T-helper 2 cell treated with Interferon-gamma antibody and Interleukin-4, amounts not matched to agents 100 ng/mL and 5 ng/mL, for 36 hours (primary cell): ENCODE results near the gene PLA2G4D. TPM values are rescaled to one million over a fixed set of nuclear protein-coding genes. Genes with fewer than 3 reads are reported as not detected.

ENCODE experiments used
- intact Hi-C: fragments of 100-400 bp; cut with micrococcal nuclease; formaldehyde crosslinking; loops from one replicate; pipeline ENCODE4 v1.15.1; 2023
- total RNA-seq: library from RNA; stranded (reverse); gene quantifications from 2 replicates; pipeline ENCODE4 v1.2.3, GENCODE V29; 2022

PLA2G4D gene
- total RNA-seq, 1 donor from 2014 or later: not detected

- intact Hi-C loops: loop anchor here (5.0 kb wide), 1 partner anchor 63 kb away; no protein-coding TSS in a partner anchor
These were observed 36.1 kb upstream of the PLA2G4D start for GRCh38 chr15:42130246-42130986.

DNA sequence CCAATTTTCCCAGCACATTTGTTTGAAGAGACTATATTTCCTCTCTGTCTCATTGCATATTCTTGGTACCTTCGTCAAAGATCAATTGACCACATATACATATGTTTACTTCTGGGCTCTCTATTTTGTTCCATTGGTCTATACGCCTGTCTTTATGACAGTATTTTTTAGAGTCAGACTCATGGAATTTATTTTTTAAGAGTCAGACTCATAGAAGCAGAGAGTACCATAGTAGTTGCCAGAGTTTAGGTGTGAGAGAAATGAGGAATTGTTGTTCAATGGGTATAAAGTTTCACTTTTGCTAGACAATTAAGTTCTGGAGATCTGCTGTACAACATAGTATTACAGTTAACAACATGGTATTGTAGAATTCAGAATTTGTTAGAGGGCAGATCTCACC, 35.0 kb upstream of the PLA2G4D start:
- intact Hi-C loops: no loop called here

DNA sequence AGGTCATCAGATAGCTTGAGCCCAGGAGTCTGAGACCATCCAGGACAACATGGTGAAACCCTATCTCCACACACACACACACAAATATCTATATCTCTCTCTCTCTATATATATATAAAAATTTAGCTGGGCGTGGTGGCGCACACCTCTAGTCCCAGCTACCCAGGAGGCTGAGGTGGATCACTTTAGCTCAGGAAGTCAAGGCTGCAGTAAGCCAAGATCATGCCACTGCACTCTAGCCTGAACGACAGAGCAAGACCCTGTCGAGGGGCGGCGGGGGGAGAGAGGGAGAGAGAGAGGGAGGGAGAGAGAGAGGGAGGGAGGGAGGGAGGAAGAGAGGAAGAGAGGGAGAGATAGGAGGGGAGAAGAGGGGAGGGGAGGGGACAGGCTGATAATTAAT, 34.1 kb upstream of the PLA2G4D start:
- intact Hi-C loops: no loop called here

DNA sequence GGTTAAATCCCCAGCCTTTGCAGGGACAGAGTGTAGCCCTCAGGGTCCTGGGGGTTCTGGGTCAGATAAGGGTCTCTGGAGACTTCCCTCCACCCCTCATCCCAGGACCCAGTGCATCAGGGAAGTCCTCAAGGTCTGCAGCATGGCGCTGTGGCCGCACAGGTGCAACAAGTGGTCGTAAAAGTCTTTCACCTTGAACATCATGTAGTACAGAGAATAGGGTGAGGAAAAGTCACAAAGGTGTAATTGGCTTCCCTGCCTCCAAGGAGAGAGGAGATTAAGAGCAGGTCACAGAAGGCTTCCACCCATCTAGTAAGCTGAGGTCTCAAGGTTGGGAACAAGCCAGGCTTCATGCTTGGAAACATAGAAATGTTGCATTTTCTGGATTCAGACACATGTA, 29.2 kb upstream of the PLA2G4D start:
- intact Hi-C loops: no loop called here

DNA sequence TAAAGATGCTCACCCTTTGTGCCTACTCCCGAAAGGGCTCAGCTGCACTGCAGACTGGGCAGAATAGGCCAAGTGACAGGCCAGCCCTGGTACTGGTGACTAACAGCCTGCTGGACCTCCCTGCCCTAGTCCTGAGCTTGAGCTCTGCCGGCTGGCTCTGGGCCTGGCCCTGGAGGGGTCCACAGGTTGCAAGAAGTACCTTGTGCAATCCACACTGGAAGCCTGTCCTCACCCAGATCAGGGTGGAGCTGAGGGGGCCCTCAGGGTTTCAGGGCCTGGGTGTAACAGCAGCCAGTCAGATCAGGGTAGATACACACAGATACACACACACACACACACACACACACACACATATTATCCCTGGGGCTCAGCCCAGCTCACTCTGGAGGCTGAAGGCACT, 27.3 kb upstream of the PLA2G4D start:
- intact Hi-C loops: no loop called here

DNA sequence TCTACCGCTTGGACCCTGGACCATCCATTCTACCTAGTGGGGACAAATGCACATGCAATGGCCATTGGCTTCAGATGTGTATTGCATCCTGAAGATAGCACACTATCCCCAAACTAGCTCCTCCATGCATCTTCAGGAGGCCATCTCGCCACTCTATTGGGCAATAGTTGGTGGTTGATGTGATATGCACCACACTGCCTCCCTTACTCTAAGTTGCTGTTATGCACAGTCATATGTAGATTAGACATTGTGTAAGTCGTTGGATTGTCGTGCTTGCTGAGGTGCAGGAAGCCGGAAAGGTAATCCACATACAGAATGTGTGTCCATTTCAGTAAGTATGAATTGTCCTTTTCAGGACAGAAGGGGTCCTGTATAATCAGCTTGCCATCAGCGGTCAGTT, 26.7 kb upstream of the PLA2G4D start:
- intact Hi-C loops: no loop called here

- intact Hi-C loops: no loop called here
These were observed 25.9 kb upstream of the PLA2G4D start for GRCh38 chr15:42120285-42120684.

DNA sequence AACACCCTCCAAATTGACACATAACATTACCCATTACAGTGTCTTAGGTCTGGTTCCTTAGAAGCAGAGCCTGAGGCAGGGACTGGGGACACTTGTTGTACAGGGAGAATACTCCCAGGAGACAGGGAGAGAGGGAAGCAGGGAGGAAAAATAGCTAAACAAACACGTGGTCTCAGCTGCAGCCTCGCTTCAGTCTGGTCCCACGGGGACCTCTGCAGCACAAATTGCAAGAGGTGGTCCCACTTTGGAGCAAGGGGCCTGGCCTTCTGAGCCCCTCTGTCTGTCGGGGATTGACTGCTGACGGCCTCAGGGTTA, 25.0 kb upstream of the PLA2G4D start:
- intact Hi-C loops: no loop called here

DNA sequence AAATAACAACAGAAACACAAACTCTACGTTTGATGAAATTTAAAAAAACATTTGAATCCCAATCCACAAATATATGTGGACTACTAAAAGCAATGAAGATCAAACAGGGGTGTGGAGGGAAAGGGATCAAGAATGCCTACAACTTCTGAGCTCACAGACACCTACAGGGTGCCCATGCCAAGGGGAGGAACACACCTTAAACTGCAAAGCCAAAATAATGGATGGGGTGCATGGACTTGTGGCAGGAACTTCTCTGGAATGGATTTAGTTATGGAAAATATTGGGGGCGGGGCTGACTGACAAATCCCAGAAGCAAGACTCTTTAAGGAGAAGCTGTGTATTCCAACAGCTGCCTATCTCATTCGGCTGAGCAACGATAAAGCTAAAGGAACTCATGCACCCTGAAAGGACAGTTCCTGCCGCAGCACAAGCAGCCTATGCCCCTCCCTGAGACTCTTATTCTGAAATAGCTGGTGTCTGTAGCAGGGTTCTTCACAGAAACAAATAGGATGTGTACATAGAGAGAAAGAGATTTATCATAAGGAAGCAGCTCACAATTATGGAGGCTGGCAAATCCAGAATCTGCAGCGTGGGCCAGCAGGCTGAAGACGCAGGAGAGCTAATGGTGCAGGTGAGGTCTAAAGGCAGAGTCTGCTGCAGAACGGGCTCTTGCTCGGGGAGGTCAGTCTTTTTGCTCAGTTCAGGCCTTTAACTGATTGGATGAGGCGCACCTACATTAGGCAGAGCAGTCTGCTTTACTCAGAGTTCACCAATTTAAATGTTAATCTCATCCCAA, 24.5 kb upstream of the PLA2G4D start:
- intact Hi-C loops: no loop called here

DNA sequence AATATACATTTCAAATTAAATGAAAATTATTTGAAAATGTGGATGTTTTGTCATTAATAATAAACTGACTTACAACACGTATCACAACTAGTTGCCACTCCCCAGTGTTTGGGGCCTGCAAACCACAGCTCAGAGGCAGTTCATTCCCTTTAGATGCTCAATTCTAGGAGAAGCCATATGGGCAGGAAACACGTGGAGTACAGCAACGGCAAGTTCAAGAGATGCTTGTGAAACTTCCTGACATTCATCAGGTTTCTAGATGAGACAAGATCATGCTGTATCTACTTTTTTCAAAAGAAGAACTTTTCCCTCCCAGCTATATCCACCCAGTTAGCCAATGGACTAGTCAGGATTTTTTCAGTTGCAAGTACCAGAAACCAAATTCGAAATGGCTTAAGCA, 17.6 kb upstream of the PLA2G4D start:
- intact Hi-C loops: no loop called here

- intact Hi-C loops: no loop called here
These were observed 16.0 kb upstream of the PLA2G4D start for GRCh38 chr15:42110367-42110766.

- intact Hi-C loops: no loop called here
These were observed 14.4 kb upstream of the PLA2G4D start for GRCh38 chr15:42108806-42109205.

DNA sequence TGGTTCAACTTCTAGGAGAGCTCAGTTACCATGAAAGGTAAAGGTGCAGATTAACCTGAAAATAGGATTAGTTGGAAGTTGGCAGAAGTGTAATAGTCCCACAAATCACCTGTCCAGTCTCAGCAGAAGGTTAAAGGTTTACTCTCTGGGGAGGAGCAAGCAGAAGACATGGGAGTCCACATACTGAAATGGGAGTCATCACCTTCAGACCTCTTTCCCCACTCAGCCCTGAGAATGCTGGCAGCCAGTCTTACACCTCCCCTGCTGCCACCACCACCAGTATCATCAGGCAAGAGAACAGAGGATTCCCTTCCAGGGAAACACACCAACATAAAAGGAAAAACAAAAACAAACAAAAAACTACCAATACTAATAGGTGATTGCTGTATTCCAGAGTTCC, 13.8 kb upstream of the PLA2G4D start:
- intact Hi-C loops: no loop called here

DNA sequence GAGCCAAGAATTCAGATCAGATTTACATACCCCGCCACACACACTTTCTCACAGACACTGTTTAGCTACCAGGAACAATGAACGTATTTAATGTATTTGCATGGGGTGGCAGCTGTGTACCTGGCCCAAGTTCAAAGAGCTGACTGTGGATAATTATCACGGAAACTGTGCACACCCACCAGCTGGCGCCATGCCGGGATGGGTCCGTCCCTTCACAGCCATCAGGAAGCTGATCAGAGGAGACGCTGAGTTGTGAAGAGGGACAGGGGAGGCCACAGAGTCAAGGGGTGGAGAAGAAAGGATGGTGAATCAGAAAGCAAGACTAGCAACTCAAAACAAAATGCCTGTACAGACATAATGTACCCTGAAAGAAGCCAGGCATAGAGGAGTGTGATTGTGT, 13.1 kb upstream of the PLA2G4D start:
- intact Hi-C loops: no loop called here

DNA sequence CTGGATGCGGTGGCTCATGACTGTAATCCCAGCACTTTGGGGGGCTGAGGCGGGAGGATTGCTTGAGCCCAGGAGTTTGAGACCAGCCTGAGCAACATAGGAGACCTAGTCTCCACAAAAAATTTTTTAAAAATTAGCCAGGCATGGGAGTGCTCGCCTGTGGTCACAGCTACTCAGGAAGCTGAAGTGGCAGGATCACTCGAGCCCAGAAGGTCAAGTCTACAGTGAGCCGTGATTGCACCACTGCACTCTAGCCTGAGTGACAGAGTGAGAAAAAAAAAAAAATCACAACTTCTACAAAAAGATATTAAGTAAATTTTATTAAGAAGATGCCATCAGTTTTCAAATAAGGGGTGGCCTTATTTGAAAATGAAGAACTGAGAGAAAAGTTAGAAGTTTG, 11.9 kb upstream of the PLA2G4D start:
- intact Hi-C loops: no loop called here

DNA sequence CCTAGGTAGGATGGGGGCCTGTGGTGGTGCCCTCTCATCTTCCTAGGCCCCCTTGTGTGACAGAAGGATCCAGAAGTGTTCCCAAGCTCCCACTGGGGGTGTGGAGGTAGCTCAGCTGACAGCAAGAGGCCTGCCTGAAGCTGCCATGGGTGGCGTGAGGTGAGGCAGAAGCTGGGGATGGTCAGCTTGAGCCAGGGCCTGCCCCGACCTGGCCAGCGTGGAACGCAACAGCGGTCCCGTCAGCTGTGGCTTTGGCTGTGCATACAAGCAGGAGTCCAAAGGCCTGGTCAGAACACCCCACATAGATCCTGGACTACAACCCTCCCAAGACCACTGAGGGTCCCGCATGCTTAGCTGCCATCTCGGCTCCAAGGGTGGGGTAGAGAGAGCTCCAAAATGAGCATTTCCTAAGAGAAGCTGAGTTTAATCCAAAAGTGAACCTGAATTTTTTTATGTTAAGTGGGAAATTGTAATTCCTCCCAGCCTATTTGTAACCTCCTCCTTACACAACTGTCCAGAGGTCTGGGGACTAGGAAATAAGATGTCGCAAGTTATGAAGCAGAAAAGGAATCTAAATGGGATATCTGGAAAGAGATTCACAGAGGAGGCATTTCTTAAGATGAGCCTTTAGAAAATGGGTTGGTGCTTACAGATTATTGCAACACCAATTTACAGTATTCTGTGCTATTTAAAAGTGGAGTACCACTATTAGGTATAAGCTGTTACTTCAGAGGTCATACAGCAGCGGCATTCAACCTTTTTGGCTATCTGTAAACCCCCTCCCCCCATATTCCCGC, 9.9 kb upstream of the PLA2G4D start:
- intact Hi-C loops: no loop called here

- intact Hi-C loops: no loop called here
These were observed 8.4 kb upstream of the PLA2G4D start for GRCh38 chr15:42102646-42103235.

- intact Hi-C loops: no loop called here
These were observed 7.5 kb upstream of the PLA2G4D start for GRCh38 chr15:42101861-42102260.

DNA sequence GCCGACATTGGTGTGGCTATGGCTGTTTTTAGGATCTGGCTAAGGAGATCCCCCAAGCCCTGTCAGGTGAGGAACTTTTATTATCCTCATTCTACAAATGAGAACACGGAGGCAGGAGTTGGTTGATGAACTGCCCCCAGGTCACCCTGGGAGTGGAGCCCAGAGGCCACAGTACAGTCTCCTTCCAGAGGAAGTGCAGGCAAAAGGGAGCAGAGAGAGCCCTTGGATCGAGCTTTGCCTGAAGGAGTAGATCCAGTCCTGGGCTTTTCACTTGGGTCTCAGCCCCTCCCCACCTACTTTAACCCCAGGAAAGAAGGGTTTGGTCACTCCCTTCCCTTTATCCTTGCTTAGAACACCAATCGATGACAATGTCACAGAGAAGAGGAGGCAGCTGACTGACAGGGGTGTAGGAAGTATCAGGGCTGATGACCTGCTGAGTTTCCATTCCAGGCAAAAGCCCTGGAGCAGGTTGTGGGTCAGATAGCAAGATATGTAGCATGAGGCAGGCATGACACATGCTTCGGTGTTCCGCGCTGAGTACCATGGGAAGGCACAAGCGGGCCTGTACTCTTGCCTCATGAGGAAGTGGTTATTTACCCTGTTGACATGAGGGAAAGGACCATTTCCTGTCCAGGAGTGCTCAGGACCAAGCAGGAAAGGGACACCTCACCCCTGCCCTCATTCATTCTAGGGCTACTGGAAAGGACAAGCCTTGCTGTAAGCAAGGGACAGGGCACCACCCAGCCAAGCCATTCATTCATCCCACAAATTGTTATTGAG, 5.8 kb upstream of the PLA2G4D start:
- intact Hi-C loops: no loop called here

DNA sequence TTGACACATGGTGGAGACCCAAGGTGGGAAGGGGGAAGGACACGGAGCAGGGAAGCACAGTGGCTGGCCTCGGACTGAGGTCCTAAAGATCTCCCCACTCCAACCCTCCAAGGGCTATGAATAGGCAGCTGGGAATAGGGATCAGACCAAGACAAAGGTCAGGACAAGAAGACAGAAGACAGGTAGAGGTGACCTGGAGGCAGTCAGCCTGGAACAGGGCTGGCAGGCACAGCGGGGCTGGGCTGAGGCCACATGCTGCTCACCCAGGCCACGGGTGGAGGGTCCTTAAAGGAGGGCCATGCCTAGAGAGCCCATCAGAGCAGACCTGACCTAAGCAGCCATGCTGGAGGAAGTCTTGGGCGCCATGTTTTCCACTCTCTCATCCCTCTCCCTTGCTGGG, 2.7 kb upstream of the PLA2G4D start:
- intact Hi-C loops: no loop called here

- intact Hi-C loops: no loop called here
These were observed 396 bp downstream of the PLA2G4D start for GRCh38 chr15:42093966-42094365.
